Stimulated activated CD8-positive, alpha-beta memory T cell treated with anti-CD3 and anti-CD28 coated beads, Interleukin-7, amount 100 ng/mL, for 48 hours (primary cell): Measurements from ENCODE around the gene CCT6B.

Experiments used
- DNase-seq, 2 donors: peaks; one replicate each; pipeline ENCODE4 v3.0.0-alpha.2; 2020; ENCODE audit warnings: low read depth in 1 of 2; ENCODE audit errors: extremely low read depth in 1 of 2

CCT6B gene

DNA sequence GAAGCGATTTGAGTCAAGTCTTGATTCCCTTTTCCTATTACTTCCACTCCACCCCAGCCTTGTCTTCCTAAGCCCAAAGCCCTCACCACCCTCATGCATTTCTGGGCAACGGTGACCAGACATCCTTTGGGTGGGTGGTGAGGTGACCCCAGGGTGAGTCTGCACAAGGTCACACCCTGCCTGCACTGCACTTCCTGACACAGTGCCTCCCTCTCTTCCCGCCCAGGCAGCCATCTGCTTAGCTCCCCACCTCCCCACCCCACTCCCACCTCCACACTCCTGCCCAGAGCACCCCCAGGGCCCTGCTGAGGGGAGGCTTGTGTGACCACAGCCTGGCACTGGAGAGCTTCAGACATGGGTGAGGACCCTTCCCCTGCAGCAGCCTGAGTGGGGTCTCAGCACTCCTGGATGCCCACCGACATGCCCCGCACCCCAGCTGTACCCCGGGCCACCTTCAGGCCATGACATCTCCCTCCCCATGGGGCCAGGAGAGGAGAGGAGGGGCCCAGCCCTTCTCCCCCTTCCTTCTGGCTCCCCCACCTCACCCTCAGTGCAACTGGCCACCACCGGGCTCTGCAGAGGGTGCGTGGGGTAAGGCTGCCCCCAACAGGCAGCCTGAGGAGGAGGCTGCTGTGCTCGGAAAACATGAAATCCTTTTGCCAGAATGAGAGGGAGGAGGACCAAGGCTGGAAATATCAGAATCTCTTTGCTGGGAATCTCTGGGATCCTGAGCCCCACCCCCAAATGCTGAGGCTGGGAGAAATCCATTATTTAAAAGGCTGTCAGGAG, 68.6 kb downstream of the CCT6B start:
- peak in 1 of 2 donors; percentile 13 for DNase-seq

- no peak for DNase-seq
These were observed 74.4 kb downstream of the CCT6B start for GRCh38 chr17:34886831-34887230.

- no peak for DNase-seq
These were observed 76.2 kb downstream of the CCT6B start for GRCh38 chr17:34885076-34885475.

DNA sequence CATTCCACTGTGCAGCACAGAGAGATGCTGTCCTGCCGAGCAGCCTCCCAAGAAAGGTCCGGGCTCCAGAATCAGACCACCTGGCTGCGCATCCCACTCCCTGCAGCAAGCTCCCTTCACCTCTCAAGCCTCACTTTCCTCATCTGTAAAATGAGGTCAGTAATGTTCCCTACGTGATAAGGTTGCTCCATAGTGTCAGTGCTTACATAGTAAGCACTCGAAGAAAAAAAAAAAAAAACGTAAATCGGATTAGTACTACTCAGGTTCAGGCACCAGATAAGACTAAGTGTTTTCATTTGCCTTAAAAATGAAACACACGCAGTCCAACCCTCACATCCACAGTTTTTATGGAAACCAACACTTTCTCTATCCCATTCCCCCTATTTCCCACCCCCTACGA, 76.7 kb downstream of the CCT6B start:
- DNase-seq = no peak

DNA sequence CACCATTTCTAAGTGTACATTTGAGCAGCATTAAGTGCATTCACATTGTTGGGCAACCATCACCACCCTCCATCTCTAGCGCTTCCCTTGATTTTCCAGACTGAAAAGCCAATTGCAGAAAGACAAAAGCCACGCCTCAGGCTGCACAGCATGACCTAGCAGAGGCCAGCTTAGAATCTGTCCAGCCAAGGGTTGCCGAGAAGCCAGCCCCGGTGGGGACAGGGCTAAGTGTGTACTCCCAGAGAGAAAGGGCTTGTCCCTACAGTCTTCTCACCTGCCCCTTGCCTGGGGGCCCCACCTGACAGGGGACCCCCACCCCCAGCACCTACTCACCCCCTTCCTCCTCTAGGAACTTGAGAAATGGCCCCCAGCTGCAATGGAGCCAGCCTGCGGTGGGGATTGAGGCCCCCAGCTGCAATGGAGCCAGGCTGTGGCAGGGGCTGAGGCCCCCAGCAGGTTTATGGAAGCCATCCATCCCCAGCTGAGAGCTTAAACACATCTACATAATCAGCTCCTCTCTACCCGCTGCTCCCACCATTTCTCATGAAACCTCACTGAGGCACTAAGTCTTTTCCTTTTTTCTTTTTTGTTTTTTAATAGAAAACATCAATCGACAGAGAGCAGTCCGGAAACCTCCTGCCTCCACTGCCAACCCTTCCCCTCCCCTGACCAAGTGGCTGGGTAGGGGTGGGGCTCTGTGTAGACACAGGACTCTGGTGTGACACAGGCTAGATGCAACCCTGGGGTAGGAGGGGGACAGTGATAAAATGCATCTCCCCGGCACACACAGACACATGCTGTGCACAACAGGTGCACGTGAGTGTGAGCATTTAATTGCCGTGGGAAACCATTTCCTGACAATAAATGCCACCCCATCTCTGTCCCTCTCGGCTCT, 77.9 kb downstream of the CCT6B start:
- DNase-seq = no peak

GRCh38 chr17:34879146-34879545, 82.1 kb downstream of the CCT6B start:
- no peak for DNase-seq
